Inflammatory macrophage treated with lipopolysaccharide for 1 hour (primary cell): ENCODE measurements around the gene EXOC4.
A peak's percentile ranks its signal among the peaks of the same experiment; 100 is the strongest.

ENCODE experiments used
- DNase-seq, 2 donors: peaks; one replicate each; pipeline ENCODE4 v3.0.0-alpha.2; 2020 to 2022

The EXOC4 gene

GRCh38 chr7:133504825-133505224, 251.9 kb downstream of the EXOC4 start:
- DNase-seq, result no peak

- DNase-seq, result no peak
These were observed 256.9 kb downstream of the EXOC4 start for GRCh38 chr7:133509822-133510221.

- peak; percentile 37 to 39 for DNase-seq
These were observed 257.6 kb downstream of the EXOC4 start for GRCh38 chr7:133510326-133511055.

GRCh38 chr7:133511252-133511651, 258.4 kb downstream of the EXOC4 start:
- DNase-seq, result no peak

- no peak for DNase-seq
These were observed 258.8 kb downstream of the EXOC4 start for GRCh38 chr7:133511708-133512107.

- DNase-seq, result no peak
These were observed 259.7 kb downstream of the EXOC4 start for GRCh38 chr7:133512560-133512959.

- no peak for DNase-seq
These were observed 260.7 kb downstream of the EXOC4 start for GRCh38 chr7:133513608-133514007.

GRCh38 chr7:133514551-133514950, 261.7 kb downstream of the EXOC4 start:
- DNase-seq, result no peak

GRCh38 chr7:133517766-133518165, 264.9 kb downstream of the EXOC4 start:
- no peak for DNase-seq

GRCh38 chr7:133518718-133519117, 265.8 kb downstream of the EXOC4 start:
- no peak for DNase-seq

GRCh38 chr7:133520248-133520647, 267.4 kb downstream of the EXOC4 start:
- no peak for DNase-seq

GRCh38 chr7:133522501-133522900, 269.6 kb downstream of the EXOC4 start:
- DNase-seq, result no peak

GRCh38 chr7:133528796-133529195, 275.9 kb downstream of the EXOC4 start:
- DNase-seq, result no peak

- DNase-seq, result no peak
These were observed 277.0 kb downstream of the EXOC4 start for GRCh38 chr7:133529861-133530260.

- no peak for DNase-seq
These were observed 277.8 kb downstream of the EXOC4 start for GRCh38 chr7:133530682-133531081.

- no peak for DNase-seq
These were observed 281.9 kb downstream of the EXOC4 start for GRCh38 chr7:133534816-133535215.

- no peak for DNase-seq
These were observed 282.4 kb downstream of the EXOC4 start for GRCh38 chr7:133535308-133535707.

- no peak for DNase-seq
These were observed 283.6 kb downstream of the EXOC4 start for GRCh38 chr7:133536450-133536849.

GRCh38 chr7:133539016-133539415, 286.1 kb downstream of the EXOC4 start:
- DNase-seq, result no peak

GRCh38 chr7:133540096-133540860, 287.4 kb downstream of the EXOC4 start:
- no peak for DNase-seq

GRCh38 chr7:133542209-133542780, 289.4 kb downstream of the EXOC4 start:
- no peak for DNase-seq

GRCh38 chr7:133543657-133544056, 290.8 kb downstream of the EXOC4 start:
- no peak for DNase-seq

- no peak for DNase-seq
These were observed 292.7 kb downstream of the EXOC4 start for GRCh38 chr7:133545618-133546017.

- DNase-seq, result no peak
These were observed 295.1 kb downstream of the EXOC4 start for GRCh38 chr7:133547981-133548380.
